HepG2 (cell line): ENCODE results near the gene GRIN3B. TPM values are rescaled to one million over a fixed set of nuclear protein-coding genes. Genes with fewer than 3 reads are reported as not detected.

Experiments
- ETV6 ChIP-seq: sonication (generic); formaldehyde crosslinking; conservative IDR thresholded peaks from 2 replicates; pipeline ENCODE4 v1.4.0; 2020; ENCODE audit warnings: missing genetic modification reagents
- GABPB1 ChIP-seq: IDR thresholded peaks from 2 replicates; pipeline ENCODE4 v1.6.1; 2016; ENCODE audit warnings: mild to moderate bottlenecking, missing genetic modification reagents, moderate library complexity, missing compliant biosample characterization
- GTF3A ChIP-seq: sonication (generic); formaldehyde crosslinking; conservative IDR thresholded peaks from 2 replicates; pipeline ENCODE4 v1.4.0; 2020; ENCODE audit warnings: mild to moderate bottlenecking, missing genetic modification reagents
- HOXD1 ChIP-seq: sonication (generic); formaldehyde crosslinking; IDR thresholded peaks from 2 replicates; pipeline ENCODE4 v1.5.0; 2020; ENCODE audit warnings: missing genetic modification reagents
- ISL2 ChIP-seq: sonication (generic); formaldehyde crosslinking; IDR thresholded peaks from 2 replicates; pipeline ENCODE4 v1.5.0; 2020; ENCODE audit warnings: missing genetic modification reagents
- JUN ChIP-seq: sonication (generic); formaldehyde crosslinking; IDR thresholded peaks from 2 replicates; pipeline ENCODE4 v1.4.0; 2020; ENCODE audit warnings: mild to moderate bottlenecking, missing genetic modification reagents
- KLF11 ChIP-seq: IDR thresholded peaks from 2 replicates; pipeline ENCODE4 v1.6.1; 2016; ENCODE audit warnings: missing compliant biosample characterization
- NCOA2 ChIP-seq: sonication (generic); formaldehyde crosslinking; IDR thresholded peaks from 2 replicates; pipeline ENCODE4 v1.8.0; 2022; ENCODE audit warnings: inconsistent platforms
- RFX3 ChIP-seq: IDR thresholded peaks from 2 replicates; pipeline ENCODE4 v1.6.1; 2016; ENCODE audit warnings: missing biosample characterization, missing genetic modification reagents
- SATB2 ChIP-seq: sonication (generic); formaldehyde crosslinking; IDR thresholded peaks from 2 replicates; pipeline ENCODE4 v1.5.0; 2020; ENCODE audit warnings: missing genetic modification reagents
- SMARCC2 ChIP-seq: fragments of 450-650 bp; IDR thresholded peaks from 2 replicates; pipeline ENCODE4 v1.6.1; 2017; ENCODE audit warnings: antibody characterized with exemption, mild to moderate bottlenecking
- SNAI1 ChIP-seq: sonication (generic); formaldehyde crosslinking; IDR thresholded peaks from 2 replicates; pipeline ENCODE4 v1.5.0; 2020; ENCODE audit warnings: mild to moderate bottlenecking, missing genetic modification reagents, borderline replicate concordance
- SP1 ChIP-seq, 2 experiments: fragments of 450-650 bp in 1 of 2; sonication (generic) in 1 of 2; formaldehyde crosslinking in 1 of 2; IDR thresholded peaks; 2 replicates each; pipeline versions ENCODE4 v1.4.0 to v1.6.1; 2016 to 2020; ENCODE audit warnings: missing genetic modification reagents in 1 of 2
- TRIM24 ChIP-seq: sonication (generic); formaldehyde crosslinking; IDR thresholded peaks from 2 replicates; pipeline ENCODE4 v1.8.0; 2022; ENCODE audit warnings: mild to moderate bottlenecking, missing genetic modification reagents
- ZC3H4 ChIP-seq: sonication (generic); formaldehyde crosslinking; IDR thresholded peaks from 2 replicates; pipeline ENCODE4 v1.4.0; 2020; ENCODE audit warnings: missing genetic modification reagents, borderline replicate concordance
- ZEB1 ChIP-seq: IDR thresholded peaks from 2 replicates; pipeline ENCODE4 v1.6.1; 2012; ENCODE audit warnings: mild to moderate bottlenecking, low read depth, inconsistent platforms; ENCODE audit not compliant: insufficient replicate concordance
- ZNF382 ChIP-seq: sonication (generic); formaldehyde crosslinking; IDR thresholded peaks from 2 replicates; pipeline ENCODE4 v1.5.0; 2020; ENCODE audit warnings: missing genetic modification reagents, mild to moderate bottlenecking, borderline replicate concordance
- ZNF441 ChIP-seq: sonication (generic); formaldehyde crosslinking; IDR thresholded peaks from 2 replicates; pipeline ENCODE4 v1.7.0; 2021; ENCODE audit warnings: missing genetic modification reagents, borderline replicate concordance
- ZNF510 ChIP-seq: sonication (generic); formaldehyde crosslinking; IDR thresholded peaks from 2 replicates; pipeline ENCODE4 v1.4.0; 2020; ENCODE audit warnings: low read depth, mild to moderate bottlenecking, missing genetic modification reagents
- ZNF556 ChIP-seq: sonication (generic); formaldehyde crosslinking; IDR thresholded peaks from 2 replicates; pipeline ENCODE4 v1.4.0; 2020; ENCODE audit warnings: mild to moderate bottlenecking, missing genetic modification reagents, borderline replicate concordance
- ZNF768 ChIP-seq: sonication (generic); formaldehyde crosslinking; IDR thresholded peaks from 2 replicates; pipeline ENCODE4 v1.4.0; 2020; ENCODE audit warnings: missing genetic modification reagents
- polyA plus RNA-seq, 8 experiments: library from polyadenylated mRNA; depleted of rRNA in 3 of 8; stranded (reverse) in 7 of 8; unstranded in 1 of 8; fragments of >200 nt; fragmentation: Illumina TruSeq in 4 of 8; extraction: Trizol in 4 of 8; gene quantifications; 2 replicates each; pipeline versions ENCODE4 v1.2.1 to v1.2.3, GENCODE V29; 2011 to 2016; ENCODE audit warnings: low read depth in 4 of 8, missing spikeins in 1 of 8, mixed read lengths in 1 of 8; ENCODE audit not compliant: insufficient read depth in 1 of 8
- total RNA-seq, 5 experiments: library from RNA; depleted of rRNA; stranded (reverse); fragments of >200 nt; fragmentation: Illumina TruSeq; extraction: Trizol; gene quantifications; 2 replicates each; pipeline ENCODE4 v1.2.3, GENCODE V29; 2016; ENCODE audit warnings: low read depth in 1 of 5
- TF ChIP-seq, protein P1 (sequence below): sonication (generic); formaldehyde crosslinking; conservative IDR thresholded peaks from 2 replicates; pipeline ENCODE4 v1.4.0; 2020; ENCODE audit warnings: mild to moderate bottlenecking, missing genetic modification reagents, moderate library complexity
- TF ChIP-seq, protein P2 (sequence below): IDR thresholded peaks from 2 replicates; pipeline ENCODE4 v1.6.1; 2012; ENCODE audit warnings: inconsistent platforms
- TF ChIP-seq, protein P3 (sequence below): sonication (generic); formaldehyde crosslinking; IDR thresholded peaks from 2 replicates; pipeline ENCODE4 v1.5.1; 2020; ENCODE audit warnings: mild to moderate bottlenecking, missing genetic modification reagents, borderline replicate concordance

The GRIN3B gene
- total and polyA plus RNA-seq, 2 of the 13 experiments (the other 11 are each of a cell fraction or from before 2014, with no cell fraction given): 0.07 to 0.20 TPM

DNA sequence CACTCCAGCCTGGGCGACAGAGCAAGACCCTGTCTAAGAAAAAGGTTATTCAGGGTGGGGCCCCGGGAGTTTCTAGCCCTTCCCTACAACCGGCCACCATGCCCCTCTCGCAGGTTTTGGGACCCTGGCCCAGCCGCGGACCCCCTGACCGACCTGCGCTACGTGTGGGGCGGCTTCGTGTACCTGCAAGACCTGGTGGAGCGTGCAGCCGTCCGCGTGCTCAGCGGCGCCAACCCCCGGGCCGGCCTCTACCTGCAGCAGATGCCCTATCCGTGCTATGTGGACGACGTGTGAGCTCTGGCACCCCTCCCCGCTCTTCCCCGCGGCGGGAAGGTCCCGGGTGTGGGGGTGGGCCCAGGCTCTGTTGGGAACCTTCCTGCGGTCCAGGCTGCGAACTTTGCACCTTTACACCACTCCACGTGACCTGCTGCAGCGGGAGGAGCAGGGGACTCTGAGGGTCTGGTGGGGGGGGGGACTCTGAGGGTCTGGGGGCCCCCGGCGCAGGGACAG, 46.0 kb downstream of the GRIN3B start (continued):
- TF ChIP-seq GTF3A (CRISPR knock-in tag): no peak
- TF ChIP-seq ZC3H4 (CRISPR knock-in tag): no peak
- TF ChIP-seq, protein P1, sequence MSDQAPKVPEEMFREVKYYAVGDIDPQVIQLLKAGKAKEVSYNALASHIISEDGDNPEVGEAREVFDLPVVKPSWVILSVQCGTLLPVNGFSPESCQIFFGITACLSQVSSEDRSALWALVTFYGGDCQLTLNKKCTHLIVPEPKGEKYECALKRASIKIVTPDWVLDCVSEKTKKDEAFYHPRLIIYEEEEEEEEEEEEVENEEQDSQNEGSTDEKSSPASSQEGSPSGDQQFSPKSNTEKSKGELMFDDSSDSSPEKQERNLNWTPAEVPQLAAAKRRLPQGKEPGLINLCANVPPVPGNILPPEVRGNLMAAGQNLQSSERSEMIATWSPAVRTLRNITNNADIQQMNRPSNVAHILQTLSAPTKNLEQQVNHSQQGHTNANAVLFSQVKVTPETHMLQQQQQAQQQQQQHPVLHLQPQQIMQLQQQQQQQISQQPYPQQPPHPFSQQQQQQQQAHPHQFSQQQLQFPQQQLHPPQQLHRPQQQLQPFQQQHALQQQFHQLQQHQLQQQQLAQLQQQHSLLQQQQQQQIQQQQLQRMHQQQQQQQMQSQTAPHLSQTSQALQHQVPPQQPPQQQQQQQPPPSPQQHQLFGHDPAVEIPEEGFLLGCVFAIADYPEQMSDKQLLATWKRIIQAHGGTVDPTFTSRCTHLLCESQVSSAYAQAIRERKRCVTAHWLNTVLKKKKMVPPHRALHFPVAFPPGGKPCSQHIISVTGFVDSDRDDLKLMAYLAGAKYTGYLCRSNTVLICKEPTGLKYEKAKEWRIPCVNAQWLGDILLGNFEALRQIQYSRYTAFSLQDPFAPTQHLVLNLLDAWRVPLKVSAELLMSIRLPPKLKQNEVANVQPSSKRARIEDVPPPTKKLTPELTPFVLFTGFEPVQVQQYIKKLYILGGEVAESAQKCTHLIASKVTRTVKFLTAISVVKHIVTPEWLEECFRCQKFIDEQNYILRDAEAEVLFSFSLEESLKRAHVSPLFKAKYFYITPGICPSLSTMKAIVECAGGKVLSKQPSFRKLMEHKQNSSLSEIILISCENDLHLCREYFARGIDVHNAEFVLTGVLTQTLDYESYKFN (CRISPR knock-in tag): peak; percentile 86
- no peak for TF ChIP-seq ETV6 (CRISPR knock-in tag)
- TF ChIP-seq SMARCC2: no peak
- TF ChIP-seq, protein P2, sequence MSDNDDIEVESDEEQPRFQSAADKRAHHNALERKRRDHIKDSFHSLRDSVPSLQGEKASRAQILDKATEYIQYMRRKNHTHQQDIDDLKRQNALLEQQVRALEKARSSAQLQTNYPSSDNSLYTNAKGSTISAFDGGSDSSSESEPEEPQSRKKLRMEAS: peak; percentile 98
- TF ChIP-seq RFX3 (CRISPR knock-in tag): no peak
- no peak for TF ChIP-seq SP1 (IDR thresholded peaks at IDR 0.05)
- no peak for TF ChIP-seq SP1 (CRISPR knock-in tag; IDR thresholded peaks at IDR 0.05)
- peak; percentile 40; the same call in 1 of the 2 replicates for TF ChIP-seq GABPB1 (CRISPR knock-in tag)
- TF ChIP-seq SNAI1 (CRISPR knock-in tag): no peak
- no peak for TF ChIP-seq ISL2 (CRISPR knock-in tag)
- TF ChIP-seq ZNF768 (CRISPR knock-in tag): no peak
- TF ChIP-seq KLF11 (CRISPR knock-in tag): no peak
- no peak for TF ChIP-seq SATB2 (CRISPR knock-in tag)
- no peak for TF ChIP-seq TRIM24 (CRISPR knock-in tag)
- TF ChIP-seq JUN (CRISPR knock-in tag): no peak
- no peak for TF ChIP-seq ZEB1
- TF ChIP-seq ZNF510: no peak
- TF ChIP-seq ZNF556 (CRISPR knock-in tag): no peak
- no peak for TF ChIP-seq ZNF441 (CRISPR knock-in tag)
- no peak for TF ChIP-seq HOXD1 (CRISPR knock-in tag)
- no peak for TF ChIP-seq NCOA2 (CRISPR knock-in tag)
- no peak for TF ChIP-seq ZNF382
- TF ChIP-seq, protein P3, sequence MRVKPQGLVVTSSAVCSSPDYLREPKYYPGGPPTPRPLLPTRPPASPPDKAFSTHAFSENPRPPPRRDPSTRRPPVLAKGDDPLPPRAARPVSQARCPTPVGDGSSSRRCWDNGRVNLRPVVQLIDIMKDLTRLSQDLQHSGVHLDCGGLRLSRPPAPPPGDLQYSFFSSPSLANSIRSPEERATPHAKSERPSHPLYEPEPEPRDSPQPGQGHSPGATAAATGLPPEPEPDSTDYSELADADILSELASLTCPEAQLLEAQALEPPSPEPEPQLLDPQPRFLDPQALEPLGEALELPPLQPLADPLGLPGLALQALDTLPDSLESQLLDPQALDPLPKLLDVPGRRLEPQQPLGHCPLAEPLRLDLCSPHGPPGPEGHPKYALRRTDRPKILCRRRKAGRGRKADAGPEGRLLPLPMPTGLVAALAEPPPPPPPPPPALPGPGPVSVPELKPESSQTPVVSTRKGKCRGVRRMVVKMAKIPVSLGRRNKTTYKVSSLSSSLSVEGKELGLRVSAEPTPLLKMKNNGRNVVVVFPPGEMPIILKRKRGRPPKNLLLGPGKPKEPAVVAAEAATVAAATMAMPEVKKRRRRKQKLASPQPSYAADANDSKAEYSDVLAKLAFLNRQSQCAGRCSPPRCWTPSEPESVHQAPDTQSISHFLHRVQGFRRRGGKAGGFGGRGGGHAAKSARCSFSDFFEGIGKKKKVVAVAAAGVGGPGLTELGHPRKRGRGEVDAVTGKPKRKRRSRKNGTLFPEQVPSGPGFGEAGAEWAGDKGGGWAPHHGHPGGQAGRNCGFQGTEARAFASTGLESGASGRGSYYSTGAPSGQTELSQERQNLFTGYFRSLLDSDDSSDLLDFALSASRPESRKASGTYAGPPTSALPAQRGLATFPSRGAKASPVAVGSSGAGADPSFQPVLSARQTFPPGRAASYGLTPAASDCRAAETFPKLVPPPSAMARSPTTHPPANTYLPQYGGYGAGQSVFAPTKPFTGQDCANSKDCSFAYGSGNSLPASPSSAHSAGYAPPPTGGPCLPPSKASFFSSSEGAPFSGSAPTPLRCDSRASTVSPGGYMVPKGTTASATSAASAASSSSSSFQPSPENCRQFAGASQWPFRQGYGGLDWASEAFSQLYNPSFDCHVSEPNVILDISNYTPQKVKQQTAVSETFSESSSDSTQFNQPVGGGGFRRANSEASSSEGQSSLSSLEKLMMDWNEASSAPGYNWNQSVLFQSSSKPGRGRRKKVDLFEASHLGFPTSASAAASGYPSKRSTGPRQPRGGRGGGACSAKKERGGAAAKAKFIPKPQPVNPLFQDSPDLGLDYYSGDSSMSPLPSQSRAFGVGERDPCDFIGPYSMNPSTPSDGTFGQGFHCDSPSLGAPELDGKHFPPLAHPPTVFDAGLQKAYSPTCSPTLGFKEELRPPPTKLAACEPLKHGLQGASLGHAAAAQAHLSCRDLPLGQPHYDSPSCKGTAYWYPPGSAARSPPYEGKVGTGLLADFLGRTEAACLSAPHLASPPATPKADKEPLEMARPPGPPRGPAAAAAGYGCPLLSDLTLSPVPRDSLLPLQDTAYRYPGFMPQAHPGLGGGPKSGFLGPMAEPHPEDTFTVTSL (CRISPR knock-in tag): peak; percentile 16; the same call in 1 of the 2 replicates
